VCaP (cell line): ENCODE data around the gene MAP6.
"Not testable (repeated sequence)": the region's sequence is repeated elsewhere in the genome, so short reads cannot be mapped to it uniquely, and the experiment has no call there.

Source experiments
- H3K27ac ChIP-seq: fragments of 450-650 bp; 2 replicates; pipeline ENCODE4 v1.5.1; 2017
- TF ChIP-seq, protein P1 (sequence below): fragments of 450-650 bp; conservative IDR thresholded peaks from 2 replicates; pipeline ENCODE4 v1.5.1; 2017; ENCODE audit warnings: mild to moderate bottlenecking, moderate library complexity

MAP6 gene

DNA sequence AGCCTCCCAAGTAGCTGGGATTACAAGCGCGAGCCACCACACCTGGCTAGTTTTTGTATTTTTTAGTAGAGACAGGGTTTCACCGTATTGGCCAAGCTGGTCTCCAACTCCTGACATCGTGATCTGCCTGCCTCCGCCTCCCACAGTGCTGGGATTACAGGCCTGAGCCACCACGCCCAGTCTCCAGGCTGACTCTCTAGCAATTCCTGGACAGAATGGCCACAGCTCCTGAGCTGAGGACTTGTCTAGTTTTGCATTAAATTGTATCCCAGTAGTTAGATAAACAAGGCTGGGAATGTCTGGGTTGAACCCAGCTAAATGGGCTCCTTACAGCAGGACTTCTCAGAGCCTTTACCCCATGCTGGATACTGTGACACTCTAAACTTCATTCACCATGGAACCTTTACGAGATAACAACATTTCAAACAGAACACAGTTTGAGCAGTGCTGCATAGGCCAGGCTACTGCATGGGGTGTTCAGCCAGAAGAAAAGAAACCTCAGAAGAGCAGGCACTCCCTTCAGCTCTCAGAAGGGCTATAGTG lies 34.9 kb upstream of the MAP6 start:
- TF ChIP-seq, protein P1, sequence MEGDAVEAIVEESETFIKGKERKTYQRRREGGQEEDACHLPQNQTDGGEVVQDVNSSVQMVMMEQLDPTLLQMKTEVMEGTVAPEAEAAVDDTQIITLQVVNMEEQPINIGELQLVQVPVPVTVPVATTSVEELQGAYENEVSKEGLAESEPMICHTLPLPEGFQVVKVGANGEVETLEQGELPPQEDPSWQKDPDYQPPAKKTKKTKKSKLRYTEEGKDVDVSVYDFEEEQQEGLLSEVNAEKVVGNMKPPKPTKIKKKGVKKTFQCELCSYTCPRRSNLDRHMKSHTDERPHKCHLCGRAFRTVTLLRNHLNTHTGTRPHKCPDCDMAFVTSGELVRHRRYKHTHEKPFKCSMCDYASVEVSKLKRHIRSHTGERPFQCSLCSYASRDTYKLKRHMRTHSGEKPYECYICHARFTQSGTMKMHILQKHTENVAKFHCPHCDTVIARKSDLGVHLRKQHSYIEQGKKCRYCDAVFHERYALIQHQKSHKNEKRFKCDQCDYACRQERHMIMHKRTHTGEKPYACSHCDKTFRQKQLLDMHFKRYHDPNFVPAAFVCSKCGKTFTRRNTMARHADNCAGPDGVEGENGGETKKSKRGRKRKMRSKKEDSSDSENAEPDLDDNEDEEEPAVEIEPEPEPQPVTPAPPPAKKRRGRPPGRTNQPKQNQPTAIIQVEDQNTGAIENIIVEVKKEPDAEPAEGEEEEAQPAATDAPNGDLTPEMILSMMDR = no peak

GRCh38 chr11:75700940-75701339 lies 32.1 kb upstream of the MAP6 start:
- TF ChIP-seq, protein P1 = no peak
- no peak overlapping the region for H3K27ac ChIP-seq

More for the DNA sequence above, 34.9 kb upstream of the MAP6 start:
- H3K27ac ChIP-seq = no peak overlapping the region

DNA sequence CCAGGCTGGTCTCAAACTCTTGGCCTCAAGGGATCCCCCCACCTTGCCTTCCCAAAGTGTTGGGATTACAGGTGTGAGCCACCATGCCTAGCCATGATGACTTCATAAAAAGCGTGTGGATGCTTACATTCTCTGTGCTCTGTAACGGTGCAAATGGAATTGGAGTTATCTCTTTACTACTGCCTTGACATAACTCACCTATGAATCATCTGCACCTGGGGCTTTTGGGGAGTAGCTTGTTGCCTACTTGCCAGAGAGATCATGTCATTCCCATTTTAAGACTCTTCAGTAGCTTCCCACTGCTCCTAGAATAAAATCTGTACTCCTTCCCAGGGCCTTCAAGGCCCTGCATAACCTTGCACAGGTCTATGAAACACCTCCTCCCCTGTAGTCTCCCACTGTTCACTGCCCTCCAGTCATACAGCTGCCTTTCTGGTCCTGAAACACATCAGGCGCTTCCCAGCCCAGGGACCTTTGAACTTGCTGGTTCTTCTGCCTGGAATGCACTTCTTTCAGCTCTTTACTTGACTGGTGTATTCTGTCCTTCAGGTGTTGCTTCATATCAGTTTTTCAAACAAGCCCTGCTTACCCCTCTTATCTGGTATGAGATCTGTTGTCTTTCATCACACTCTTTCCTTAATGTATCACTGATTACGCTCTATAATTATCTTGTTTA lies 29.2 kb upstream of the MAP6 start:
- TF ChIP-seq, protein P1 = no peak
- H3K27ac ChIP-seq = no peak overlapping the region

GRCh38 chr11:75691804-75692203 lies 23.0 kb upstream of the MAP6 start:
- TF ChIP-seq, protein P1 = no peak
- no peak overlapping the region for H3K27ac ChIP-seq

GRCh38 chr11:75689863-75690609 lies 21.2 kb upstream of the MAP6 start:
- TF ChIP-seq, protein P1 = no peak
- no peak overlapping the region for H3K27ac ChIP-seq

DNA sequence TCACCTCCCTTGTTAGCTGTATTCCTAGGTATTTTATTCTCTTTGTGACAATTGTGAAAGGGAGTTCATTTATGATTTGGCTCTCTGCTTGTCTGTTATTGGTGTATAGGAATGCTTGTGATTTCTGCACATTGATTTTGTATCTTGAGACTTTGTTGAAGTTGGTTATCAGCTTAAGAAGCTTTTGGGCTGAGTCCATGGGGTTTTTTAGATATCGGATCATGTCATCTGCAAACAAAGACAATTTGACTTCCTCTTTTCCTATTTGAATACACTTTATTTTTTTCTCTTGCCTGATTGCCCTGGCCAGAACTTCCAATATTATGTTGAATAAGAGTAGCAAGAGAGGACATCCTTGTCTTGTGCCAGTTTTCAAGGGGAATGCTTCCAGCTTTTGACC lies 15.0 kb upstream of the MAP6 start:
- H3K27ac ChIP-seq = not testable (repeated sequence)

DNA sequence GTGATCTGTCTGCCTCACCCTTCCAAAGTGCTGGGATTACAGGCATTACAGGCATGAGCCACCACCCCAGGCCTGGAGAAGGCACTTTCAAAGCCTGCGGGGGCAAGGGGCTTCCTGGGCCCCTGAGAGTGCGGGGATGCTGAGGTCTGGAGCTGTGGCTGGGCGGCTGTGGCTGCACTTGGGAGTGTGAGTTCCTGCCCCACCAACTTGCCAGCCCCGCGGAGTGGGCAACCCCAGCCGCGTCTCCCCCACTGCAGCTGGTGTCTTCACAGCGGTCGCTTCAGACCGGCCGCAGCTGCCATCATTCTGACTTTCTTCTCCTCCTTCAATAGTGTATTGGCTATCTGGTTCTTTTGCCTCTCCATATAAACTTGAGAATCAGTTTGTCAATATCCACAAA lies 10.7 kb upstream of the MAP6 start:
- no peak overlapping the region for H3K27ac ChIP-seq
- TF ChIP-seq, protein P1 = no peak
